GM13976 (cell line): ENCODE results near the gene TKT.

Experiments
- DNase-seq: peaks from one replicate; pipeline ENCODE4 v3.0.0; 2012; ENCODE audit warnings: low spot score
- in situ Hi-C: fragments of 300-500 bp; cut with MboI; formaldehyde crosslinking; loops from one replicate; pipeline ENCODE4 v1.12.0; 2022; ENCODE audit warnings: low sequenced_read_pairs, mixed read lengths, inconsistent platforms; ENCODE audit not compliant: unreplicated experiment
- TF ChIP-seq, protein P1 (sequence below): IDR thresholded peaks from 2 replicates; pipeline ENCODE4 v1.5.1; 2012; ENCODE audit warnings: borderline replicate concordance, mild to moderate bottlenecking; ENCODE audit not compliant: insufficient read depth; ENCODE audit errors: extremely low read depth, missing control alignments, control extremely low read depth

Gene TKT

DNA sequence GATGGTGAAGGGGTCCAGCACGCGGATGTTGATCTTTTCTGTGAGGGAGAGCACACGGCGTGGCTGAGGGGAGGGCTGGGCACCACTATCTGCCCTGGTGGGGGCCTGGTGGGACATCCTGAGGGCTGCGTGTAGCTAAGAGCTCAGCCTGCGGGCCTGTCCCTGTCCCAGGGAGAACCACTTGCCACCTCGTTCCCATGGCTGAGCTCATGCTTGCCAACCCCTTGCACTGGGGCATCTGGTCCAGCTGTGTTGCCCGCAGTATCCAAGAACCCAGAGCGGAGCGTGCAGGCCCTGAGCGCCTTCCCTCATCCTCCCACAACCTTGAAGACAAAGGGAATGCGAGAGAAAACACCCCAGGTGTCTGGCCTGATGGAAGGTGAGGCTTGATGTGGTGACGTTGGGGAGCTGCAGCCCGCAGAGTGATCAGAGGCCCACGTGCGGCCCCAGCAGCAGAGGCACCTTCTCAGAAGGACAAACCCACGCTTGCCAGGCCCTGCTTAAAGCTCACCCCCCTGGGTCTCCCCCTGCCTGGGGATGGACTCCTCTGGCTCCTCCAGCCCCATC, 28.9 kb downstream of the TKT start:
- DNase-seq = no peak
- in situ Hi-C loops = no loop called here
- TF ChIP-seq, protein P1, sequence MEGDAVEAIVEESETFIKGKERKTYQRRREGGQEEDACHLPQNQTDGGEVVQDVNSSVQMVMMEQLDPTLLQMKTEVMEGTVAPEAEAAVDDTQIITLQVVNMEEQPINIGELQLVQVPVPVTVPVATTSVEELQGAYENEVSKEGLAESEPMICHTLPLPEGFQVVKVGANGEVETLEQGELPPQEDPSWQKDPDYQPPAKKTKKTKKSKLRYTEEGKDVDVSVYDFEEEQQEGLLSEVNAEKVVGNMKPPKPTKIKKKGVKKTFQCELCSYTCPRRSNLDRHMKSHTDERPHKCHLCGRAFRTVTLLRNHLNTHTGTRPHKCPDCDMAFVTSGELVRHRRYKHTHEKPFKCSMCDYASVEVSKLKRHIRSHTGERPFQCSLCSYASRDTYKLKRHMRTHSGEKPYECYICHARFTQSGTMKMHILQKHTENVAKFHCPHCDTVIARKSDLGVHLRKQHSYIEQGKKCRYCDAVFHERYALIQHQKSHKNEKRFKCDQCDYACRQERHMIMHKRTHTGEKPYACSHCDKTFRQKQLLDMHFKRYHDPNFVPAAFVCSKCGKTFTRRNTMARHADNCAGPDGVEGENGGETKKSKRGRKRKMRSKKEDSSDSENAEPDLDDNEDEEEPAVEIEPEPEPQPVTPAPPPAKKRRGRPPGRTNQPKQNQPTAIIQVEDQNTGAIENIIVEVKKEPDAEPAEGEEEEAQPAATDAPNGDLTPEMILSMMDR = no peak

DNA sequence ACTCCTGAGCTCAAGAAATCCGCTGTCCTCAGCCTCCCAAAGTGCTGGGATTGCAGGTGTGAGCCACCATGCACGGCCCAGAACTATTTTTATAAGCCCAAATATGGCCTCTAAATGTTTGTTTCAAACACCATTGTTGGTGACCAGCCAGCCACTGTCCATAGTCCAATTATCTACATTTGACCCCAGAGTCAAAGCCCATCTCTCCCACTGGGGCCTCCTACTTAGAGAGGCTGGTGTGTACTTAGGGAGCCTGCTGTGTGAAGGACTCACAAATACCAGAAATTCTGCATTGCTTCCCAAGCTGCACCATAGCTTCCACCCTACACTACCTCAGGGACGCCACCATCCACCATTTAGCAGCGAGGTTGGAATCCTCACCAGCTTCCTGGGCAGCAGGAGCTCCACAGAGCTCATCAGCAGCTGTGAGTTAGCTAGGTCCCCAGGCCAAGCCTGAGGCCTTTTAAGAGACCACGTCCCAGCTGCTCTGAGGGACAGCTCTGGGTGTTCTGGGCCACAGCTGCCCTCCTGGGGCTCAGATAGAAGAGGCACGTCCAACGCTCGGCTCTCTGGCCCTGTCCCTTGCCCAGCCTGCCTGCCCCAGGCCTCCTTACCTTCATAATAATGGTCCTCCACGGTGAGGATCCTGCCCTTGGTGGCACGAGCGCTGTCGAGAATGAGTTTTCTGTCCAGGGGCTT, 29.5 kb downstream of the TKT start:
- TF ChIP-seq, protein P1 = no peak
- in situ Hi-C loops = no loop called here
- no peak for DNase-seq

DNA sequence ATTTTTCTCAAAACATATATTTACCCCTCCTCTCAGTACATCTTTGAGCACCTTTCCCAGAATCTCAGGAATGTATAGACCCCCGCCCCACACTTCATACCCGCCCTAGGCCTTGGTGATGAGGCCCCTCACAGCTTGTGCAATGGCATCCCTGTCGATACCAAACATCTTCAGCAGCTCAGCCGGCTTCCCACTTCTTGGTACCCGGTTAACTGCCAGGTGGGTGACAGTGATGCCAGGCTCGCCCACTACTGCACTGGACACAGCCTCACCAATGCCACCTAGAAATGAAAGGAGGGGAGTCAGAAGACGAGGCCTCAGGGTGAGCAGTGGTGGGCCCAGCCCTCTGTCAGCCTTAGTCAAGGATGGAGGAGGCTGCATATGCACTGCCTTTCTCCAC, 30.2 kb downstream of the TKT start:
- in situ Hi-C loops = no loop called here
- no peak for DNase-seq
- TF ChIP-seq, protein P1 = no peak

DNA sequence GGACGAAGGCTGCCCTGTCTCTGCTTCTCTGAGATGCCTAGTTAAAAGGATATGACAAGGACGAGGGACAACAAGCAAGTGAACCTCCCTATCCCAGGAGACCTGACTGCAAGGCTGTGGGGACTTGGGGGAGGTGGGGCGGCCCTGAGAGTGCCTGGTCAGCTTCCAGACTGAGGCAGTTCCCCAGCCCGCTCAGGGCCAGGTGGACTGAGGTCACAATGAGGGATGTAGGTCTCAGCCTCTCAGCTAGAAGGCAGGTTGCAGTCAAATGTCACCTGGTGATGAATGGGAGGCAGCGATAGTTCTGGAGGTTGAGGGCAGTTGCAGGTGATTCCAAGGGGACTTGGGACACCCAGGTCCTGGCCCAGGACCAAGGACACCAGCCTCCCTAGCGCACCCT, 30.6 kb downstream of the TKT start:
- in situ Hi-C loops = no loop called here
- TF ChIP-seq, protein P1 = no peak
- DNase-seq = no peak

DNA sequence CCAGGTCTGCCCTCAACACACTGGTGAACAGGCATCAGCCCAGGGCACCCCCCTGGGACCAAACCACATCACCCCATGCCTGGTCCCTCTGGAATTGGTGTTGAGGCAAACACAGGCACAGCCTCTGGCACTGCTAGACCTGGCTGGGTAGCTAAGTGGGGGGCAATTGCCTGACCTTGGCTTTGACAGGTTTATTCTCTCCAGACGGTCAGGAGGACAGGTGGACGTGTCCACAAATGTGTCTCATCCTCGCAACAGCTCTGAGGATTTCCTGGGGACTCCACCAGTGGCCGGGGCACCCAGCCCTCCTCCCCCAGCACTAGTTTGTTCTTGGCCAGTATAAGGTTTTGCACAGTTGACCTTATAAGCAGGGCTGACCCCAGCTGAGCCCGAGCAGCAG, 31.3 kb downstream of the TKT start:
- in situ Hi-C loops = no loop called here
- TF ChIP-seq, protein P1 = no peak
- no peak for DNase-seq

DNA sequence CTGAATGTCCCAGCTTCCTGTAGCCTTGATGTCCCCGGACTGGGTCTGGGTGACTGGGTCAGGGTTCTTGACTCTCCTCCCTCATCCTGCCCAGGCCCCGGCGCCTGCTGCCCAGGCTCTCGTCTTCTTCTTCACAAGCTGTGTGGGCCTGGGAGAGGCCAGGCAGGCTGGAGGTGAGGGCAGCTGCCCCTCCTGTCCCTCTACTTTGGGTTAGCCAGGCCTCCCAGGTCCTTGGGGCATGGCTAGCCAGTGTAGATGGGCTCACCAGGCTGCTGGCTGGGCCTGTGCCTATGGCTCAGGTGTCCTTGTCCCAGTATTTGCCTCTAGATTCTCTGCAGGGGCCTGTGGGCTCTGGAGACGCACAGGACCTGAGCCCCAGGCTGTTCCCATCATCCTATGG, 31.8 kb downstream of the TKT start:
- in situ Hi-C loops = no loop called here
- TF ChIP-seq, protein P1 = no peak
- no peak for DNase-seq
